ENCODE results near the gene TRIM68. TPM values are rescaled to one million over a fixed set of nuclear protein-coding genes. Genes with fewer than 3 reads are reported as not detected.

TRIM68 gene
- polyA plus RNA-seq, 2 of the 4 experiments (the other 2 are of a cell fraction): 9.6 to 10.8 TPM

DNA sequence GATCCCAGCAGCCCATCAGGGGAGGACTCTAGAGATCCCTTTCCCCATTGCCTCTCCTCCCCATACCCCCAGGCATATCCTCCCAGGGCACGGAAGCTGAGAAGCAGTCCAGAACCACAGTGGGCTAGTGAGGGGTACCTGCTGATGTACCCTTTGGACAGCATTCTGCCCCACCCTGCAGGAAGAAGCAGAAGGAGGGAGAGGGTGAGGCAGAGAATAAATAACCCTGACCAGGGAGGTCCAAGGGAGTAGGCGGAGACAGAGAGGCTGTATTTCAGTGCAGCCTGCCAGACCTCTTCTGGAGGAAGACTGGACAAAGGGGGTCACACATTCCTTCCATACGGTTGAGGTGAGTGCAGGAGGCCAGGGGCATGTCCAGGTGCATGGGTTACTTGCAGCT lies 35.7 kb upstream of the TRIM68 start, which contains the start of gene OR51E1:
Gene OR51E1, plus strand, starts transcription at position 301 of the 400 bp plus-strand sequence. CDS start 8,545 bp downstream, outside the sequence.
- FAIRE-seq: no peak
- CTCF ChIA-PET: interaction anchor here (1.2 to 2.4 kb wide), 2 partner anchors 7 to 39 kb away, joined by 3 to 10 read pairs; partner anchors contain the start of gene OR51D1
- H3K27ac ChIP-seq: no peak within 1 kb of the TSS

DNA sequence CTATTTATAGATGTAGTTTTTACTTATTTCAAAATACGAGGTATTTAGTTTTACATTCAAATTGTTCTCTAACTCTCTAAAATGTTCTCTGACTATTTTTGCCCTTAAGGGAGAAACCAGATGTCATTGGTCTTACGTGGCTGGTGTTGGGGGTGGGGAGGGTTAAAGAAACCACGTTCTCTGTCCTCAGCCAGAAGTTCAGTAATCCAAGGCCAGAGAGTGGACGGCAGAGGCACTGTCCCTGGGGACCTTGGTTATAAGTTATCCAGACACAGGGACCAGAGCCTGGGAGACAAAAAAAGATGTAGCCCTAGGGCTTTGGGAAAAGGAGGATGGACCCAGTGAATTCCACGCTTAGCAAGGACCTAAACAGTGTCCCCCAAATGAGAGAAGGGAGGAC lies 35.0 kb upstream of the TRIM68 start:
- no peaks in the 10 kb centered on the region for H3K4me1 ChIP-seq
- no peak overlapping the region for H3K4me3 ChIP-seq
- ChIA-PET POLR2A (no interaction called here), CTCF (interaction anchor here (1.2 kb wide), 1 partner anchor 40 kb away, joined by 3 read pairs; no protein-coding TSS in a partner anchor)
- H3K27ac ChIP-seq: no peak overlapping the region
- TF ChIP-seq, protein P1, sequence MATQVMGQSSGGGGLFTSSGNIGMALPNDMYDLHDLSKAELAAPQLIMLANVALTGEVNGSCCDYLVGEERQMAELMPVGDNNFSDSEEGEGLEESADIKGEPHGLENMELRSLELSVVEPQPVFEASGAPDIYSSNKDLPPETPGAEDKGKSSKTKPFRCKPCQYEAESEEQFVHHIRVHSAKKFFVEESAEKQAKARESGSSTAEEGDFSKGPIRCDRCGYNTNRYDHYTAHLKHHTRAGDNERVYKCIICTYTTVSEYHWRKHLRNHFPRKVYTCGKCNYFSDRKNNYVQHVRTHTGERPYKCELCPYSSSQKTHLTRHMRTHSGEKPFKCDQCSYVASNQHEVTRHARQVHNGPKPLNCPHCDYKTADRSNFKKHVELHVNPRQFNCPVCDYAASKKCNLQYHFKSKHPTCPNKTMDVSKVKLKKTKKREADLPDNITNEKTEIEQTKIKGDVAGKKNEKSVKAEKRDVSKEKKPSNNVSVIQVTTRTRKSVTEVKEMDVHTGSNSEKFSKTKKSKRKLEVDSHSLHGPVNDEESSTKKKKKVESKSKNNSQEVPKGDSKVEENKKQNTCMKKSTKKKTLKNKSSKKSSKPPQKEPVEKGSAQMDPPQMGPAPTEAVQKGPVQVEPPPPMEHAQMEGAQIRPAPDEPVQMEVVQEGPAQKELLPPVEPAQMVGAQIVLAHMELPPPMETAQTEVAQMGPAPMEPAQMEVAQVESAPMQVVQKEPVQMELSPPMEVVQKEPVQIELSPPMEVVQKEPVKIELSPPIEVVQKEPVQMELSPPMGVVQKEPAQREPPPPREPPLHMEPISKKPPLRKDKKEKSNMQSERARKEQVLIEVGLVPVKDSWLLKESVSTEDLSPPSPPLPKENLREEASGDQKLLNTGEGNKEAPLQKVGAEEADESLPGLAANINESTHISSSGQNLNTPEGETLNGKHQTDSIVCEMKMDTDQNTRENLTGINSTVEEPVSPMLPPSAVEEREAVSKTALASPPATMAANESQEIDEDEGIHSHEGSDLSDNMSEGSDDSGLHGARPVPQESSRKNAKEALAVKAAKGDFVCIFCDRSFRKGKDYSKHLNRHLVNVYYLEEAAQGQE (IDR thresholded peaks at IDR 0.05): no peak
- TF ChIP-seq MYC (IDR thresholded peaks at IDR 0.05; ENCODE audit: borderline replicate concordance, low read length) (no peak), FOSL2 (IDR thresholded peaks at IDR 0.05) (no peak), FOSL2 (CRISPR knock-in tag; IDR thresholded peaks at IDR 0.05) (no peak), NPAS2 (CRISPR knock-in tag; IDR thresholded peaks at IDR 0.05; ENCODE audit: borderline replicate concordance) (no peak), RFX5 (IDR thresholded peaks at IDR 0.05) (no peak), RNF2 (IDR thresholded peaks at IDR 0.05; ENCODE audit: borderline replicate concordance, low read depth) (no peak)
- TF ChIP-seq, protein P2, sequence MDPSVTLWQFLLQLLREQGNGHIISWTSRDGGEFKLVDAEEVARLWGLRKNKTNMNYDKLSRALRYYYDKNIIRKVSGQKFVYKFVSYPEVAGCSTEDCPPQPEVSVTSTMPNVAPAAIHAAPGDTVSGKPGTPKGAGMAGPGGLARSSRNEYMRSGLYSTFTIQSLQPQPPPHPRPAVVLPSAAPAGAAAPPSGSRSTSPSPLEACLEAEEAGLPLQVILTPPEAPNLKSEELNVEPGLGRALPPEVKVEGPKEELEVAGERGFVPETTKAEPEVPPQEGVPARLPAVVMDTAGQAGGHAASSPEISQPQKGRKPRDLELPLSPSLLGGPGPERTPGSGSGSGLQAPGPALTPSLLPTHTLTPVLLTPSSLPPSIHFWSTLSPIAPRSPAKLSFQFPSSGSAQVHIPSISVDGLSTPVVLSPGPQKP (IDR thresholded peaks at IDR 0.05; ENCODE audit: low read depth, low read length): no peak
- TF ChIP-seq, protein P3, sequence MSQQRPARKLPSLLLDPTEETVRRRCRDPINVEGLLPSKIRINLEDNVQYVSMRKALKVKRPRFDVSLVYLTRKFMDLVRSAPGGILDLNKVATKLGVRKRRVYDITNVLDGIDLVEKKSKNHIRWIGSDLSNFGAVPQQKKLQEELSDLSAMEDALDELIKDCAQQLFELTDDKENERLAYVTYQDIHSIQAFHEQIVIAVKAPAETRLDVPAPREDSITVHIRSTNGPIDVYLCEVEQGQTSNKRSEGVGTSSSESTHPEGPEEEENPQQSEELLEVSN (IDR thresholded peaks at IDR 0.05; ENCODE audit: borderline replicate concordance, low read depth): no peak
- TF ChIP-seq, protein P4, sequence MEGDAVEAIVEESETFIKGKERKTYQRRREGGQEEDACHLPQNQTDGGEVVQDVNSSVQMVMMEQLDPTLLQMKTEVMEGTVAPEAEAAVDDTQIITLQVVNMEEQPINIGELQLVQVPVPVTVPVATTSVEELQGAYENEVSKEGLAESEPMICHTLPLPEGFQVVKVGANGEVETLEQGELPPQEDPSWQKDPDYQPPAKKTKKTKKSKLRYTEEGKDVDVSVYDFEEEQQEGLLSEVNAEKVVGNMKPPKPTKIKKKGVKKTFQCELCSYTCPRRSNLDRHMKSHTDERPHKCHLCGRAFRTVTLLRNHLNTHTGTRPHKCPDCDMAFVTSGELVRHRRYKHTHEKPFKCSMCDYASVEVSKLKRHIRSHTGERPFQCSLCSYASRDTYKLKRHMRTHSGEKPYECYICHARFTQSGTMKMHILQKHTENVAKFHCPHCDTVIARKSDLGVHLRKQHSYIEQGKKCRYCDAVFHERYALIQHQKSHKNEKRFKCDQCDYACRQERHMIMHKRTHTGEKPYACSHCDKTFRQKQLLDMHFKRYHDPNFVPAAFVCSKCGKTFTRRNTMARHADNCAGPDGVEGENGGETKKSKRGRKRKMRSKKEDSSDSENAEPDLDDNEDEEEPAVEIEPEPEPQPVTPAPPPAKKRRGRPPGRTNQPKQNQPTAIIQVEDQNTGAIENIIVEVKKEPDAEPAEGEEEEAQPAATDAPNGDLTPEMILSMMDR (IDR thresholded peaks at IDR 0.05): no peak
- DNase-seq (ENCODE audit: low read depth in 1 of 2, low spot score in 1 of 2) (no peak), FAIRE-seq (no peak), ATAC-seq (no peak)
- WGBS (ENCODE audit: missing lambda C conversion rate): 6% methylated on average over 5 of the region's 5 CpGs
- no peak overlapping the region for H3K4me2 ChIP-seq
- H3K9me3 ChIP-seq: no peaks in the 10 kb centered on the region

More for the DNA sequence above, 35.7 kb upstream of the TRIM68 start, which contains the start of gene OR51E1:
- H3K4me3 ChIP-seq: no peak within 1 kb of the TSS
- 13% methylated on average over 2 of the region's 3 CpGs for WGBS (ENCODE audit: missing lambda C conversion rate)
- POLR2A ChIA-PET: no interaction called here
- DNase-seq (ENCODE audit: low read depth in 1 of 2, low spot score in 1 of 2): no peak
- ATAC-seq: no peak
- no peak for TF ChIP-seq FOXS1 (CRISPR knock-in tag; IDR thresholded peaks at IDR 0.05)
- TF ChIP-seq, protein P5, sequence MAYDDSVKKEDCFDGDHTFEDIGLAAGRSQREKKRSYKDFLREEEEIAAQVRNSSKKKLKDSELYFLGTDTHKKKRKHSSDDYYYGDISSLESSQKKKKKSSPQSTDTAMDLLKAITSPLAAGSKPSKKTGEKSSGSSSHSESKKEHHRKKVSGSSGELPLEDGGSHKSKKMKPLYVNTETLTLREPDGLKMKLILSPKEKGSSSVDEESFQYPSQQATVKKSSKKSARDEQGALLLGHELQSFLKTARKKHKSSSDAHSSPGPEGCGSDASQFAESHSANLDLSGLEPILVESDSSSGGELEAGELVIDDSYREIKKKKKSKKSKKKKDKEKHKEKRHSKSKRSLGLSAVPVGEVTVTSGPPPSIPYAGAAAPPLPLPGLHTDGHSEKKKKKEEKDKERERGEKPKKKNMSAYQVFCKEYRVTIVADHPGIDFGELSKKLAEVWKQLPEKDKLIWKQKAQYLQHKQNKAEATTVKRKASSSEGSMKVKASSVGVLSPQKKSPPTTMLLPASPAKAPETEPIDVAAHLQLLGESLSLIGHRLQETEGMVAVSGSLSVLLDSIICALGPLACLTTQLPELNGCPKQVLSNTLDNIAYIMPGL (CRISPR knock-in tag; IDR thresholded peaks at IDR 0.05; ENCODE audit: borderline replicate concordance): no peak
- no peak for TF ChIP-seq EP300 (IDR thresholded peaks at IDR 0.05)
- no peak for TF ChIP-seq CHD4 (IDR thresholded peaks at IDR 0.05; ENCODE audit: borderline replicate concordance)
- no peak for TF ChIP-seq RCOR1 (IDR thresholded peaks at IDR 0.05; ENCODE audit: low read depth, low read length)
- TF ChIP-seq MAFK (IDR thresholded peaks at IDR 0.05; ENCODE audit: partially characterized antibody): no peak
- no peaks in the 10 kb centered on the region for H3K4me1 ChIP-seq
- H3K9me3 ChIP-seq: no peaks in the 10 kb centered on the region
- no peak within 1 kb of the TSS for H3K4me2 ChIP-seq
